HPDE6-E6E7 (cell line): ENCODE data around the gene NLE1.
"Not testable (repeated sequence)": the region's sequence is repeated elsewhere in the genome, so short reads cannot be mapped to it uniquely, and the experiment has no call there.

Experiments
- DNase-seq: peaks from one replicate; pipeline ENCODE4 v3.0.0; 2011; ENCODE audit warnings: missing footprints; ENCODE audit errors: extremely low spot score

The NLE1 gene

GRCh38 chr17:35162755-35163154, 20.7 kb upstream of the NLE1 start:
- DNase-seq = no peak

DNA sequence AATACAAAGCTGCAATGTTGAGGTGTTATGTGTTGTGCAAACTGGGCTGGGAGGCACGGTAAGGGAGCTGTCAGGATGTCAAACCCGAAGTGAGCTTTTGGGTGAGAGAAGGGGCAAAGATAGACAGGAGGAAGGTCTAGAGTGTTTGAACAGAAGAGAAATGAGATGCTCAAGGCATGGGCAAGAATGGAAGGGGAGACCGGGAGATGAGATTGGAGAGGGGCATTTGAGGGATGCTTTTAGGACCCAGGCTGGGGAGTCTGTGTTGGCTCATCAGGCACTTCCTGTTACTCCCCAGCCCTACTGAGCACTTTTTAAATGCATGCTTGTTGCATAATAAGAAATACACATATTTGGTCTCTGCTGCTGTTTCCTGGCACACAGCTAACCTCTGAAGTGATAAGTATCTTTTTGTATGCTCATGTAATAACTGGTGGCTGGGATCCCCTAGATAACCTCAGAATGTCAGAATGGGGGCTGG, 19.2 kb upstream of the NLE1 start:
- no peak for DNase-seq

DNA sequence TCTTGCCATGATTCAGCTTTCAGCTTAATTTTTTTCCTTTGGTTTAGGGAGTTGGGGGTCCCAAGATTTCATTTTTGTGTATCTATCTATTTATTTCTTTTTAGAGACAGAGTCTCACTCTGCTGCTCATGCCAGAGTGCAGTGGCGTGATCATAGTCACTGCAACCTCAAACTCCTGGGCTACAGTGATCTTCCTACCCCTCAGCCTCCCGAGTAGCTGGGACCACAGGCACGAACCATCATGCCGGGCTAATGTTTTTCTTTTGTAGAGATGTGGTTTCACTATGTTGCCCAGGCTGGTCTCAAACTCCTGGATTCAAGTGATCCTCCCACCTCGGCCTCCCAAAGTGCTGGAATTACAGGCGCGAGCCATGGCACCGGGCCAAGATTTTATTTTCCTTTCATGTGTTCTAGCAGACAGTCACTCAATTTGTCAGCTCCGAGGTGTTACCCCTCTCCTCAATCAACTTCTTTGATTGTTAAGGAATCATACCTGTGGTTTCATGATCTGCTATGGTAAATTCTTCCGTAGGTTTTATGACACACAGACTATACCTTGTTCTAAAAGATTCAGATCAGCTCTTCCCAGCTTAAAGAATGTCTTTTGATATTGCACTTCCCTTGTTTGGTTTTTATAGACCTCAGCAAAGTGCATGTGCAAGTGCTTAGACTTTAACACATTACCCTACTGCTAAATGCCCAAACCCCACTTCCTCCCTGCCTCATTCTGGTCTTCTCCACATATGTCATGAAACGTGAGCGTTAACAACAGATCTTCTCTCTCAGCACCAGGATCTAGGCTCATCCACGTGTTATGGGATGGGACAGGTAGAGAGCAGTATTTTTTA, 18.5 kb upstream of the NLE1 start:
- DNase-seq = no peak

DNA sequence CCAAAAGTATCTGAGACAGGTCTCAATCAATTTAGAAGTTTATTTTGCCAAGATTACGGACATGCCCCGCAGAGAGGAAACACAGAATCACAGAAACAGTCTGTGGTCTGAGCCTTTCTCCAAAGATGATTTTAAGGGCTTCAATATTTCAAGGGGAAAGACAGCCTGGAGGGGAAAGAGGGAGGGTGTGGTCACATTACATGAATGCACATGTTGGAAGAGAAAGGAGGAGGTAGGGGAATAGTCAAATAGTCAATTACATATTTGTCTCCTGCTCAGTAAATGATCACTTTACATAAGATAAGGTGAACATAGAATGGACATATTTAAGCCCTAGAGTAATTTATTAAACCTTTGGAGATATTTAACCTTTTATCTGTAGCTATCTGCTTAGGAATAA, 17.8 kb upstream of the NLE1 start:
- DNase-seq = no peak

- no peak for DNase-seq
Measured at GRCh38 chr17:35155246-35155645, 13.1 kb upstream of the NLE1 start.

DNA sequence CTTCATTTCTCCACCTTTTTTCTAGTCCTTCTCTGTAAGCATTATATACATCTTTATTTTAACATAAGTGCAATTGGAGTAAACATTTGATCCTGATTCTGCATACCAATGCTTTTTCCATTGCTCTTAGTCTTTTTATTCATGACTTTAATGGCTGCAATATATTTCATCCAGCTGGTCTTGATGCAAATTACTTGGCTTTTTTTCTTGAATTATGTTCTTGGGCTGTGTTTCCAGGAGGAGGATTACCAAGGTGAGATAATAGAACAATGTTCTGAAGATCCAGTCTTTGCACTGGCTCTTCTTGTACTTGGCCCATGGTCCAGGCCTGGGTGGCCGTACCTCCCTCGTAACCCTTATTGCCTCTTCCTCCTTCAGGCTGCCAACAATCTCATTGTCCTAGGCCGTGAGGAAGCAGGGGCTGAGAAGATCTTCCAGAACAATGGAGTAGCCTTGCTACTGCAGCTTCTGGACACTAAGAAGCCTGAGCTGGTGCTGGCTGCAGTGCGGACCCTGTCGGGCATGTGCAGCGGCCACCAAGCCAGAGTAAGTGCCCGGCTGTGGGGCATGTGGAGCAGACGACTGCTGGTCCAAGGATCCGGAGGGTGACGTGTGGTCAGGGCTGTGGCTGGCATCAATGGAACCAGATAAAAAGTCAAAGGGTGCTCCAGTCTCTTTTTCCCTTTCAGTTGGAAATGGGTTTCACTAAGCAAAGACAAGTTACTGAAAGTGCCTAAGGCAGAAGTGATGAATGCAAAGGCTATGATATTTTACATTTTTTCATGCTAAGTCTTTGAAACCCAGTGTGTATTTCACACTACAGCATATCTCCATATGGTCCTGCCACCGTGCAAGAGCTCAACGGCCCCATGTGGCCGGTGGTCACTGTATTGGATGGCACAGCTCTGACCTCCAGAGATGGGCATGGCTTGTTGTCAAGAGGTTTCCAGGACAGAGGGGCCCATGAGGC, 12.4 kb upstream of the NLE1 start:
- DNase-seq = no peak

- no peak for DNase-seq
Measured at GRCh38 chr17:35152421-35153140, 10.5 kb upstream of the NLE1 start.

DNA sequence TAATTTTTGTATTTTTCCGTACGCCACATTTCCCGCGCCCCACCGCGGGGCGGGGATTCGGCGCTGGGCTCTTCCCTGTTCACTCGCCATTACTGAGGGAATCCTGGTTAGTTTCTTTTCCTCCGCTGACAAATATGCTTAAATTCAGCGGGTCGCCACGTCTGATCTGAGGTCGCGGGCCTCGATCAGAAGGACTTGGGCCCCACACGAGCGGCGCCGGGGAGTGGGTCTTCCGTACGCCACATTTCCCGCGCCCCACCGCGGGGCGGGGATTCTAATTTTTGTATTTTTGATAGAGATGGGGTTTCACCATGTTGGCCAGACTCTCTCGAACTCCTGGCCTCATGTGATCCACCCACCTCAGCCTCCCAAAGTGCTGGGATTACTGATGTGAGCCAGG, 9.0 kb upstream of the NLE1 start:
- not testable (repeated sequence) for DNase-seq

DNA sequence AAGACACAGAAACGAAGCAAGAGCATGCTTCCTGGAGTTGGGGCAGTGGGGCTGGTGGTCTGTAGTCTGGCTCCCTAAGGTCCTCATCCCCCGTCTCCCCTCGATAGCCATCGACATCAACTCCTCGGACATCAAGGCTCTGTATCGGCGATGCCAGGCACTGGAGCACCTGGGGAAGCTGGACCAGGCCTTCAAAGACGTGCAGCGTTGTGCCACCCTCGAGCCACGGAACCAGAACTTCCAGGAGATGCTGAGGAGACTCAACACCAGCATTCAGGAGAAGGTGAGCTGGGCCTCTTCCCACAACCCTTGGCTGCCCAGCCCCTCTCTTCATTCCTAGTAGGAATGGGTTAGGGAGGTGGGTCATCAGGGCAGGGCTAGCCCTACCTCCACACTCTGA, 7.8 kb upstream of the NLE1 start:
- no peak for DNase-seq

GRCh38 chr17:35148144-35148543, 6.0 kb upstream of the NLE1 start:
- DNase-seq = no peak

DNA sequence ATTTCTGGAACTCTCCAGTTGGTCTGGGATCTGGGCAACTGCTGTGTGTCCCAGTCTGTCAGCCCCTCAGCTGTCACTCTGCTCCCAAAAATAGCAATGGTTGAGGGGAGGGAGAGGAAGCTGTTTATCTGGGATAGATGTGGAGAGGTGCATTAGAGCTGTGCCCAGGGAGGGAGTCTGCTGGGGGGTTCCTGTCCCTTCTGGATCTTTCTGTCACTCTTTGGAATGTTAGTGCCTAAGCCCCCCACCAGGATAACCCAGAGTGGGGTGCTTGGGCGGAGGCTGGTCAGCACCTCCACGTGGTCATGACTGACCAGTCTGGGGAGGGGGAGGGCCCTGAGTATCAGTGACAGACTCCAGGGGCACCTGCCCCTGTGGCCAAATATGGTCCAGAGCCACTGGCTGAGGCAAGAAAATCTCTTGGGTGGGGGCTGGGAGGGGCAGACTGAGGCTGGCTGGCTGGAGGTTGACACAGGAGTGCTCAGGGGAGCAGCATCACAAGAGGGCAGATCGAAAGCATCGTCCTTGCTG, 5.3 kb upstream of the NLE1 start, which contains the start of gene UNC45B:
Gene UNC45B (plus strand): TSS at position 443 of the 531 bp plus-strand sequence. CDS start 447 bp downstream, outside the sequence.
- DNase-seq = no peak

DNA sequence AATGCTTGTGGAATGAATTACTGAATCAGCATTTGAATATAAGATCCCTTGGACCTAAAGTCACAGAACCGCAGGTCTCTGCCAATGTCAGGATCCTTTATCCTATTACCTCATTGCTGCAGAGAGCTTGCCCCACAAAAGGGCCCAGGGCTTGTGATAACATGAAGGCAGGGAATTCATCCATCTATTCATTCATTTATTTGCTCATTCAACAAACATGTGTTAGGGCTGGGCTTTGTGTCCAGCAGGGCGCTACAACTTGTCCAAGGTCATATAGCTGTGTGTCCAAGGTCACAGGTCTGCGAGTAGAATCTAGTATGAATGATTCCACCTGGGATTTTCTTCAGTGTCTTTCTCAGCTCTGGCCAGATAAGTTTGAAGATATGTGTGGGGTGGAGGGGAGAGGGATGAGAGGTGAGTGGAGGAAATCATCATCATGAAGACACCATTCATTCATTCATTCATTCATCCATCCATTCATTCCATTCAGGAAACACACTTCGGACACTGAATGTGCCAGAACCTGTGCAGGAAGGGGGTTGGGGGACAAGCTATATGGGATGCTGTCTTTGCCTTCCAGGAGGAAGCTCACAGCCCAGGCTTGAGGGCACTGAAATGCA, 4.2 kb upstream of the NLE1 start:
- DNase-seq = no peak

DNA sequence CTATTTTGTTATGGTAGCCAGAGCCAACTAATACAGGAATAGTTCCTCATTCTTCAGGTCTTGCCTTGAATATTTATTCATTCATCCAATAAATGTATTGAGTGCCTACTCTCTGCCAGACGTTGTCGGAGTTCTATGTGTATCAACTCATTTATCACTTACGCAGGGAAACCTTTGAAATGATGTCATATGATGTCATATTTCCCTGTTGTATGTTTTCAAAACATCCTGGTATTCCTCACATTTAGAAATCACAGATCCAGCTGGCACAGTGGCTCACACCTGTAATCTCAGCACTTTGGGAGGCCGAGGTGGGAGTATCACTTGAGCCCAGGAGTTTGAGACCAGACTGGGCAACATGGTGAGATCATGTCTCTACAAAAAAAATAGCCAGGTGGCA, 2.7 kb upstream of the NLE1 start:
- no peak for DNase-seq

DNA sequence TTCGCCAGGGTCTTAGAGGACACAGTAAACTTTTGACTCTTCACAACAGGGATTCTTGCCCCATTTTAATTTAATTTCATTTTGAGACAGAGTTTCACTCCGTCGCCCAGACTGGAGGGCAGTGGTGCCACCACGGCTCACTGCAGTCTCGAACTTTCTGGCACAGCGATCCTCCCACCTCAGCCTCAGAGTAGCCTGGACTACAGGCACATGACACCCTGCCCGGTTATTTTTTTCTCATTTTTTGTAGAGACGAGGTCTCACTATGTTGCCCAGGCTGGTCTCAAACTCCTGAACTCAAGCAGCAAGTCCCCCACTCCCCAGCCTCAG, 329 bp upstream of the NLE1 start:
- DNase-seq = no peak

GRCh38 chr17:35138218-35138617, 3.9 kb downstream of the NLE1 start:
- DNase-seq = no peak

DNA sequence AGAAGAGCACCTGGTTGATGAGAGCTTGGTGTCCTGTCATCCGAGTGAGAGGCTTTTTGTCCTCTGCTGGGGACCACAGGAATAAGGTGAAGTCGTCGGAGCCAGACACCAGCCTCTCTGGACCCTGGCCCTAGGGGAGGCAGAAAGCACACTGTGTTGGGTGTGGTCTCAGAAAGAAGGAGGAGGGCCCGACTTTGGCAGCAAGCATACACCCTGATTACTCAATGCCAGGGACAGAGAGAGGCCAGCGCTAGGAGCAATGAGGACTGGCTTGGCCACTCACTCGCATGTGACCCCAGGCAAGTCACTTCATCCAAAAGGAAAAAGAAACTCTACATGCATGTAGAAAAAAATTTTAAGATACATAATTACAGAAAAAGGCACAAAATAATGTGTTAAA, 6.8 kb downstream of the NLE1 start:
- DNase-seq = no peak

DNA sequence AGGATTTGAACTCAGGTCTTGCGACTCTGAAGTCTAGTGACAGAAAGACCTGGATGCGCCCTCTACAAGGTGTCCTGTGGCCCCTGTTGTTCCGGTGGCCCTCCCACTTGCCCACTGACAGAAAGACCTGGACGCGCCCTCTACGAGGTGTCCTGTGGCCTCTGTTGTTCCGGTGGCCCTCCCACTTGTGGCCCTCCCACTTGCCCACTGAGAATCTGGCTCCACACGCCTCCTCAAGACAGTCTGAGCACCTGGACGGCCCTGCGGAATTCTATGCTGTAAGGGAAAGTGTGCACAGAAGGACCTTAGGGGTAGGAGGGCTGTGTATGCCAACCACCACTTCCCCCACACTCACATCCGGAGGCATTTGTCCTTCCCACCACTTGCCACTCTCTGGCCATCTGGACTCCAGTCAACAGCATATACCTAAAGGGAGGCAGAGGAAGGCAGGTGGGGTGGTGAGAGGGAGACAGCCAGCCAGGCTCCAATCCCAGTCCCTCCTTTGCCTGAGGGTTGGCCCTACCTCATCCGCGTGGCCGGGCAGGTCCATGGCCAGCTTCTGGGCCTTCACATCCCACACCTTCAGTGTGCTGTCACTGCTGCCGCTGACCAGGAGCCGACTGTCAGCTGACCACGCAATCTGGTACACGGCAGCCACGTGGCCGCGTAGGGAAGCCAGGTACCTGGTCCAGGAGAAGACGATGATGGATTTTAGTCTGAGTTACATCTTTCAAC, 9.1 kb downstream of the NLE1 start:
- no peak for DNase-seq

DNA sequence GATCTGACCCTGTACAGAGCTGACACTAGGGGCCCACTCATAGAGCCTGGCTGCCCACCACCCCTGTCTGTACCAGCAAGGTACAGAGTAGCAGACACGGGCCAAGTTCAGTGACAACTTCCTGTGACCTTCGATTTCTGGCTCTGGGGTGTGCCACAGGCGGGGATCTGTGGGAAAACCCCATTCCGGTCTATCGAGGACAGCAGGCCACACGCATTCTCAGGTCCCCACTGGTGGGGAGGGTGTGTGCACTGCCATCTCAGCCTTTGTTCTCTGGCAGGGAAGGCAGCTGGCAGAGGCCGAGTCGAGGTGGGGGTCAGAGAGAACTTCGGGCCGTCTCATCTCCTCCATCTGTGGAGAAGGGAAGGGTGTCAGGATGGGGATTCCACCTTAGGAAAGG, 10.0 kb downstream of the NLE1 start:
- no peak for DNase-seq

DNA sequence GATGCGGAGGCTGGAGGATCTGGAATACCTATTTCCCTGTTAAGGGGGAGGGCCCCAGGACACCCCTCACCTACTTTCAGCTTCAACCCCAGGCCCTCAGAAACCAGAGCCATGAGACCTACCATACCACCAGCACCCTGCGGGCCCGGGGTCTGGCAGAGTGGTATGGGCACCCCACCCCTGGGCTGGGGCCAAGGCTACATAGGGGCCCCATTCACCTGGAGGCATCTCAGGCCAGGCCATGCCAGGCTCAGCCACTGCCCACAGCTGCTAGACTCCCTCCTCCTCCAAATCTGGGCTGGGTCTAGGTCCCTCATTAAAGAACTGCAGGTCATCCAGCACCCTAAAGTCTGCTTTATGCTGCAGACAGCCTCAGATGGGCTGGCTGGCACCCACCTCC, 11.7 kb downstream of the NLE1 start:
- DNase-seq = no peak

- no peak for DNase-seq
Measured at GRCh38 chr17:35129973-35130351, 12.1 kb downstream of the NLE1 start.
